SH-SY5Y (cell line): ENCODE results near the gene NFU1.

ENCODE experiments used
- GATA2 ChIP-seq: IDR thresholded peaks from 2 replicates; pipeline ENCODE4 v1.6.1; 2011; ENCODE audit warnings: mild to moderate bottlenecking, low read depth, low read length
- GATA3 ChIP-seq: IDR thresholded peaks from 2 replicates; pipeline ENCODE4 v1.6.1; 2011; ENCODE audit warnings: low read depth, mild to moderate bottlenecking, low read length, moderate library complexity

DNA sequence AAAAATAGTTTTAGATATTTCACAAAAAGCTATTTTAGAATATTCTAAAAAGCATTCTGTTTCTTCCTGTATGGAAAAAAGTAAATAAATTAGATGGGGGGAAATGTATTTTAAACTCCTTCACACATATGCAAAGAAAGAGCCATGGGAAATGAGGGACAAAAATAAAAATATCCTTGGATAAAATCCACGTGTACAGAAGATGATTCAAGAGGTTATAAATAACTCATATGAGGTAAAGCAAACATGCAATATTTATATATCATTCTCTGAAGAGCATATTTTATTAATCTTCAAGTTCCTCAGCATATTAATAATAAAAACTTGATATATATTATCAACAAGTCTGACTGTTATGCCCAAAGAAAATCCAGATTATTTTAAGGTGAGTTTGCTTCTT is 41.4 kb downstream of the NFU1 start:
- no peak for TF ChIP-seq GATA3
- no peak for TF ChIP-seq GATA2
